Stimulated activated CD4-positive, alpha-beta T cell treated with anti-CD3 and anti-CD28 coated beads, Interleukin-1b, Interleukin-23, amount 100 ng/mL, for 4 hours (primary cell): ENCODE measurements around the gene CPEB4.

ENCODE experiments used
- DNase-seq, 2 donors: peaks; one replicate each; pipeline ENCODE4 v3.0.0-alpha.2; 2020; ENCODE audit warnings: low read depth in 2 of 2

Gene CPEB4

GRCh38 chr5:173884402-173885053, 3.6 kb upstream of the CPEB4 start:
- DNase-seq: no peak

DNA sequence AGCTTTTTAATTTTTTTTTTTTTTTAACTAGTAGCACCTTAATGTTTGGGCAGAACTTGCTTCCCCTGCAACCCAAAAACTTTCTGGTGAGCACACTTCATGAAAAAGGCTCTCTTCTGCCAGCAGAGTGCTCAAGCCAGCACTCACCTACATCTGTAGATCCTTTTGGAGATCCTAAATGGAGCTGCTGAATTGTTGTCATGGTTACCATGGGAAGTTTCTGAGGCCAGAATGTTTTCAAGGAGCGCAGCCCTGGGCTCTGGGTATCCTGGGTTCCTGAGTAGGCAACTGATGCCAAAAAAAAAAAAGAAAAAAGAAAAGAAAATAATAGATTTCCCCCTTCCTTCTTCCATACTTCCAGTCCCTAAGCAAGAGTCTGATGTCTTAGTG, 3.1 kb upstream of the CPEB4 start:
- no peak for DNase-seq

- DNase-seq: no peak
These were observed 2.6 kb upstream of the CPEB4 start for GRCh38 chr5:173885475-173886010.

DNA sequence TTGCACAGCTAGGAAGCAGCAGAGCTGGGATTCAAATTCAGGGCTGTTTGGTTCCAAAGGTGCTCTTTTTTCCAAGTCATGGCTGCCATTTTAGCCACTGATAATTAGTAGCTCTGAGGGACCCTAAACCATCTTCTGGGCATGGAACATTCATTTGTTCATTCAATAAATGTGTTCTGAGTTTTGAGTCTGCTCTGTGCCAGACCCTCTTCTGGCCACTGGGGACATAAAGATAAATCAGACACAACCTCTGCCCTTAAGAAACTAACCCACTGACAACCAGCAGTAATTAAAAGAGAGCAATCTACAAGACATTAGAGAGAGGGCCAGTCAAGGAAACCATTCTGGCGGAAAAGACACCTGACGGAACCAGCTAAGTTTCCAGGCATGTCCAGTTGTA, 2.0 kb upstream of the CPEB4 start:
- DNase-seq: no peak

- peak in 1 of 2 donors; percentile 6 for DNase-seq
These were observed 453 bp downstream of the CPEB4 start for GRCh38 chr5:173888473-173889131.

DNA sequence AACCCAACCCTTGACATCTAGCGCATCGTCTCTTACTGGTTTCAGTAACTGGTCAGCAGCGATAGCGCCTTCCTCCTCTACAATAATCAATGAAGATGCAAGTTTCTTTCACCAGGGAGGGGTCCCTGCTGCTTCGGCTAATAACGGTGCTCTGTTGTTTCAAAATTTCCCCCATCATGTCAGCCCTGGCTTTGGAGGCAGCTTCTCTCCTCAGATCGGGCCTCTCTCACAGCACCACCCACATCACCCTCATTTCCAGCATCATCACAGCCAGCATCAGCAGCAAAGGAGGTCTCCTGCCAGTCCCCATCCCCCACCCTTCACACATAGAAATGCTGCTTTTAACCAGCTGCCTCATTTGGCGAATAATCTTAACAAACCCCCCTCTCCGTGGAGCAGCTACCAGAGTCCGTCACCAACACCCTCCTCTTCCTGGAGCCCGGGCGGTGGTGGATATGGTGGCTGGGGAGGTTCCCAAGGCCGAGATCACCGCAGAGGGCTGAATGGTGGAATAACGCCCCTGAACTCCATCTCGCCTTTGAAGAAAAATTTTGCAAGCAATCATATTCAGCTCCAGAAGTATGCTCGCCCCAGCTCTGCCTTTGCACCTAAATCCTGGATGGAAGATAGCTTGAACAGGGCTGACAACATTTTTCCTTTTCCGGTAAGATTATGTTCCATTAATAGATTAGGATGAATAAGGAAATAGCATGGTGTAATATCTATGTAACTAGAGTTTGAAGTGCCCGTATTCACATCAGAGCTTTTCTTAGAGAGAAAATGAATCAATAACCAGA, 2.2 kb downstream of the CPEB4 start:
- no peak for DNase-seq

DNA sequence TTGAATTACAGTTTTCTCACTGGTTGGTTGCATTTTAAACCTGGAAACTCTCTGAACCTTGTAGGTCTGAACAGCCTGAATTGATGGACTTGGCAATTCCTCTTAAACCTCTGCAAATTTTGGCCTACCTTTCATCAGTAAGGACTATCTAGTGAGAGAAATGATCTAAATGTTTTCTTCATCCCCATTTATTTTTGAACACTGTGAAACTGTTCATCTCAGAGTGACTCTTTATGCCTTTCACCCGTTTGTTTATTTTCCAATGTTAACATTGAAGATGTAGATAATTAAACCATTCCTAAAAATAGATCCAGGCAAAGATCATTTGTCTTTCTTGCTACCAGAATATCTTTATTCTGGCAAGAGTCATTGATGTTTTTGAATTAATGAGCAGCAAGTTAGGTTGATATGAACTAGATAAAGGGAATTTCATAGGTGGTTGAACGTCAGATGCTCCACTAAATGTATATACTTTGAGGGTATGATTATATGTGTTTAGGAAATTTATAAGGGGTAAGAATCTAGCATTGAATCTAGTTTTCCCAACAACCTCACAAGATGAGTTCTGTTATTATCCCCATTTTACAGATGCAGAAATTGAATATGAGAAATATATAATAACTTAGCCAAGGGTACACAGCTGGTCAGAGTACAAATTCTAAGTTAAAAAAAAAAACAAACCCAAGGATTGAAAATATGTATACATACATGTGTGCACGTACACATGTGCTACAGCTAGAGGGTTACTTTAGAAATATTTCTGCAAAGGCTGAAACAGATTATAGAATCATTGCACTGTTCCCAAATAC, 3.4 kb downstream of the CPEB4 start:
- no peak for DNase-seq

GRCh38 chr5:173893192-173893561, 5.0 kb downstream of the CPEB4 start:
- DNase-seq: no peak

- DNase-seq: no peak
These were observed 7.4 kb downstream of the CPEB4 start for GRCh38 chr5:173895401-173896165.

DNA sequence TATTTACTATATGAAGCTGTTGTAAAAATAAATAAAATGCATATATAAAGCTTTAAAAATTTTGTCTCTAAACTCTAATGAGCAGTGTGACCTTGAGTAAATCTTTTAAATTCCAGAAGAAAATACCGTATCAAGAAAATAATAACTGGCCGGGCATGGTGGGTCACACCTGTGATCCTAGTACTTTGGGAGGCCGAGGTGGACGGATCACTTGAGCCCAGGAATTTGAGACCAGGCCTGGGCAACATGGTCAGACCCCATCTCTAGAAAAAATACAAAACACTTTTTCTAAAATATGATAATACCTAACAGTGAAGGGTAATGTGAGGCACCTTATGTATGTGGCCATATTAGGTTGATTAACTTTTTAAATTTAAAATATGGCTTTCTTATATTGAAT, 8.5 kb downstream of the CPEB4 start:
- no peak for DNase-seq

DNA sequence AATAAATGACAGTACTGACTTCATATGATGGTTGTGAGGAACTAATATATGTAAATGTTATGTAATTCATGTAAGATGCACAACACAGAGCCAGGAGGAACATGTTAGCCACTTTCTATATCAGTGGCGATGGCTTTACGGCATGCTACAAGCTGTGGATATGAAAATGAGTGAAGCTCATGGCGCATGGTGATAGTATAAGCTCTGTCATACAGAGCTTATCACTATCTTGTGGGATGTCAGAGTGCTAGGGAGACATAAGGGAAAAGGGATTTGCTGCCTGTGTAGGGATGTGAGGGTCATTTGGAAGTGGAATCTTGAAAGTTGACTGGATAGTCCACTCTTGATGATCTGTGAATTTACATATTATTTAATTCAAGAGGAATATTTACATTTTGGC, 13.6 kb downstream of the CPEB4 start:
- DNase-seq: no peak

DNA sequence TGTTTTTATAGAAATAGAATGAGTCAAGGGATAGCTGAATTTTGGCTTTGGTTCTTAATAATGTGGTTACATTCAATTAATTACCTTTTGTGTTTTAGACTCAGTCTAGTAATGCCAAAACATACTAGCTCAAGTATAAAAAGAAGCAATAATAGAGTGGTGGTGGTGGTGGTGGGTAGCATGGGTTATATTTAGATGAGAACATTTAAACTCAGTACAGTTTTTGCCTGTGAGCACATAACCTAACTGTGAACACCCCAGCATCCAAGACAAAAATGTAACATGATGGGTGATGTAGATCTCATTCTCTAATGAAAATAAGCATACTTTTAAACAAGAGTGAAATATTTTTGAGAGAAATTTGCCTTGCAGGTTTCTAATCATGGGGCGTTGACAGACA, 14.2 kb downstream of the CPEB4 start:
- DNase-seq: no peak

GRCh38 chr5:173902743-173903142, 14.6 kb downstream of the CPEB4 start:
- DNase-seq: no peak

DNA sequence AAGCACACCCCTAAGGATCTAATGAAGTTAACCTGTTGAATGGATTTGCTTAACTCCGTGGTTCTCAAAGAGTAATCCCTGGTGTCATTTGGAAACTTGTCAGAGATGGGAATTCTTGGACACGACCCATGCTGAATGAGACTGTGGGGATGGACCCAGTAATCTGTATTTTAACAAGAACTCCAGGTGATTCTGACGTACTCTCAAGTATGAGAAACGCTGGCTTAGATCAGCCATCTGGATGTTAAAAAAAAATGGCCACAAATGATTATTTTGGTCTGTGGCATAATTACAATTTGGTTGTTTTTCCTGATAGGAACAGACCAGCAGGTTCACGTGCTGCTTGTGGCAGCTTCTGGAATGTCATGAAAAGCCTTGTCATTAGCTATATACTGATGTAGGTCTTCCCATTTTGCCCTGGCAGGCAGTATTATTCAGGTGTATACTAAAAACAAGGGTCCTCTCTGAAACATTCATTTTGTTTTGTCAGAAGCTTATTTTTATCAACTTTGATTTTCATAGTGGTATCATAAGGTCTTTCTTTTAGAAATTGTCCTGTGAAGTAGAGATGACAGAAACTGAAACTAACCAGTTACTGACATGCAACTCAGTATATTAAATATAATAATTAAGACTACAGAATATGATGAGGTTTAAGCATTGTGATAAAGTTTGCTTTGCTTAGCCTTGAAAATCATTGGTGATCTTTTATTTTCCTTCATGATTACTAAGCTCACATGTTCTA, 15.4 kb downstream of the CPEB4 start:
- DNase-seq: no peak

DNA sequence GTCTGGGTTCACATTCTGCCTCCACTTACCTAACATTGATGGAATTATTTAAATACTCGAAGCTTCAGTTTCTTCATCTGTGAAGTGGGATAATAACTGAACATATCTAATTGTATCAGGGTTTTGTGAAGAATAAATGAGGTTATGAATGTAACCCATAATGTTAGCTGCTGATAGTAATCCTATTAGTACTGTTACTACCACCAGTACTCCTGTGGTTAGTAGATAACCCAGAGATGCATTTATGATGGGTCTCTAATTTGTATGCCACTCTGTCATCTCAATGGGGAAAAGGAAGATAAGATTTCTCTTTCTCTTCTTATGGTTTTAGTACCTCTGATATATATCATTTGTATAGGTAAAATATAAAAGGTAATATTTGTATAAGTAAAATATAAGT, 16.0 kb downstream of the CPEB4 start:
- no peak for DNase-seq

DNA sequence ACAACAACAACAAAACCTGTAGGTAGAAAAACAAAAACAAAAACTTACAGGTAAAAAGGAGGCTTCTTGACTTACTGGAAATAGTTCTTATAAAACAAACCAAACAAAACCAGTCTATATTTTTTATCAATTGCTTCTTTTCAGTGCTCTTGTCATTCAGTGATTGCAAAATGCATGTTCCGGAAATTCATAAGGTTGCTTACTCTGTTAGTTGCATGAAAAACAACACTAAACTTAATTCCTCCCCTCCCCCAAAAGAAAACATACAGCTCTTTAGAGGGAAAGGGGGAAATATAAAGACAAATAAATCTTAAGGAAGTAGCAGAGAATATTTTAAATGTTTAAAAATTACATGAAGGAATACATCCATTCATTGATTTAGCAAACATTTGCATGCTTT, 19.1 kb downstream of the CPEB4 start:
- no peak for DNase-seq

GRCh38 chr5:173907686-173908371, 19.7 kb downstream of the CPEB4 start:
- DNase-seq: no peak

DNA sequence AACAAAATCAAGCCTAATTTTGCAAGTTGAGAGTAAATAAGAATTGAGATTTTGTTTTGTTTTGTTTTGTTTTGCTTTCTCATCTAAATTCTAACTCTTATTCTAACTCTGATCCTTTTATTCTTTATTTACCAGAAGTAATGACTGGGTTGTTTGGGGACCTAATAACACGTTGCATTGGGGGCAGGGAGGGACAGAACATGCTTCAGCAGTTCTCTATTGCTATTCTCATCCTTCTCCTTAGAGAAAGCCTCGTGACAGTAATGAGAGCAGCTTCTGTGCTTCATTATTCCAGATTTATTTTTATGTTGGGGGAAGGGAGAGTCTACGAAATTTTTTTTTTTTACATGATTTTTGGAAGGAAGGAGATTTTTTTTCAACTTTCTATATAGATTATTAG, 21.1 kb downstream of the CPEB4 start:
- no peak for DNase-seq

- DNase-seq: no peak
These were observed 22.1 kb downstream of the CPEB4 start for GRCh38 chr5:173910215-173910614.

DNA sequence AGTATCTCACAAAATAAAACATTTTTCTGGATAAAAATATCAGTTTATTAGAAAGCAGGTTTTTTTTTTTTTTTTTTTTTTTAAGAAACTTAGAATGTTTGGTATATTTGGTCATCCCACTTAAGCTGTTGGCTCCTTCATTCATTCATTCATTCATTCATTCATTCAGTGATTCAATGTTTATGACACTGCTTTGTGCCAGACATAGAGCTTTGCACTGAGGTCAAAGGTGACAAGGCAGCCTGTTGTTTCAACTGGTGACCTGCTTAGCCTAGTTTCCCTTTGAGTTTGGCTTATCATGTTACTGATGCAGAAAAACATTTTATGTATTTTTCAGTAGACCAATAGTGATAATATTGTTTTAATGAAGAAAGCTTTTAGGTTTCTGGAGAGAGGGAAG, 23.5 kb downstream of the CPEB4 start:
- no peak for DNase-seq
